HCT116 (cell line): ENCODE results near the gene DLG5. TPM values are rescaled to one million over a fixed set of nuclear protein-coding genes. Genes with fewer than 3 reads are reported as not detected.

Source experiments
- ATAC-seq: fragments of 200-7000 bp; cut with Tn5 transposase; 2 replicates; pipeline ENCODE4 v1.9.1; 2020; ENCODE audit warnings: mild to moderate bottlenecking, moderate library complexity
- BruUV-seq: library from RNA; stranded (reverse); fragments of 400-500 nt; replicated peaks from 2 replicates; lab custom pipeline; 2021; lab: Mats Ljungman, UMichigan
- CTCF ChIA-PET: fragments of 300-600 bp; sonication (Branson Sonifier 250); formaldehyde crosslinking; loops from one replicate; lab custom pipeline; 2021; ENCODE audit warnings: antibody characterized with exemption; lab: Charles Lee
- POLR2A ChIA-PET: fragments of 300-600, 350-600 bp; sonication (Branson Sonifier 250); formaldehyde crosslinking; loops from one replicate; lab custom pipeline; 2021; ENCODE audit warnings: antibody characterized with exemption; lab: Charles Lee
- RAD21 ChIA-PET, 2 experiments: fragments of 300-600 bp; sonication (Branson Sonifier 250); formaldehyde crosslinking; loops; one replicate each; lab custom pipeline; 2023; ENCODE audit warnings: low total read pairs in 2 of 2; ENCODE audit not compliant: uncharacterized antibody in 2 of 2, unreplicated experiment in 2 of 2, low non-redundant PET in 1 of 2; lab: Charles Lee
- DNase-seq: peaks from one replicate; pipeline ENCODE4 v3.0.0-alpha.2; 2010; ENCODE audit warnings: low read depth, low spot score
- H2AFZ ChIP-seq: fragments of 200-600 bp; shearing (Covaris generic), sonication (generic); 2 replicates; pipeline ENCODE4 v1.6.1; 2017; ENCODE audit warnings: low read depth, mixed run types, mixed read lengths, antibody characterized with exemption, low read length; ENCODE audit not compliant: poor library complexity, severe bottlenecking
- H3K27ac ChIP-seq: 2 replicates; pipeline ENCODE4 v1.5.1; 2012; ENCODE audit warnings: low read depth, low read length
- H3K27me3 ChIP-seq: fragments of 200-600 bp; sonication (generic); 2 replicates; pipeline ENCODE4 v1.6.1; 2016; ENCODE audit warnings: mixed run types, low read length, mixed read lengths; ENCODE audit not compliant: insufficient read depth
- H3K36me3 ChIP-seq, 2 experiments: fragments of 200-500 bp in 1 of 2; fragments of 200-600 bp in 1 of 2; sonication (Bioruptor generic) in 1 of 2; sonication (generic) in 1 of 2; 2 replicates each; pipeline versions ENCODE4 v1.5.1 to v1.6.1; 2014 to 2016; ENCODE audit warnings: low read length in 2 of 2, inconsistent platforms in 1 of 2, mixed read lengths in 1 of 2, mixed run types in 1 of 2; ENCODE audit not compliant: insufficient read depth in 2 of 2, control insufficient read depth in 1 of 2
- H3K4me1 ChIP-seq, 2 experiments: fragments of 200-600 bp in 1 of 2; sonication (generic) in 1 of 2; 2 replicates each; pipeline versions ENCODE4 v1.5.1 to v1.6.1; 2012 to 2017; ENCODE audit warnings: low read length in 2 of 2, inconsistent platforms in 1 of 2, mild to moderate bottlenecking in 1 of 2, mixed read lengths in 1 of 2, mixed run types in 1 of 2, moderate library complexity in 1 of 2; ENCODE audit not compliant: insufficient read depth in 2 of 2, control insufficient read depth in 1 of 2
- H3K4me2 ChIP-seq: fragments of 200-600 bp; sonication (generic); 2 replicates; pipeline ENCODE4 v1.6.1; 2017; ENCODE audit warnings: mixed run types, low read length, mixed read lengths
- H3K4me3 ChIP-seq, 2 experiments: fragments of 200-600 bp in 1 of 2; sonication (generic) in 1 of 2; replicated peaks in 1 of 2; 2 replicates each; pipeline ENCODE4 v1.5.1; 2011 to 2016; ENCODE audit warnings: low read length in 2 of 2, control low read depth in 1 of 2, low read depth in 1 of 2, mild to moderate bottlenecking in 1 of 2, mixed read lengths in 1 of 2, mixed run types in 1 of 2
- H3K79me2 ChIP-seq: fragments of 200-600 bp; sonication (generic); 2 replicates; pipeline ENCODE4 v1.6.1; 2017; ENCODE audit warnings: mild to moderate bottlenecking, mixed run types, low read length, moderate library complexity, mixed read lengths; ENCODE audit not compliant: insufficient read depth
- H3K9ac ChIP-seq: fragments of 200-600 bp; sonication (generic); 2 replicates; pipeline ENCODE4 v1.6.1; 2016; ENCODE audit warnings: low read length, mixed read lengths
- H3K9me2 ChIP-seq: fragments of 200-600 bp; sonication (generic), shearing (Covaris generic); 2 replicates; pipeline ENCODE4 v1.6.1; 2017; ENCODE audit warnings: mixed run types, mild to moderate bottlenecking, moderate library complexity; ENCODE audit not compliant: insufficient read depth
- H3K9me3 ChIP-seq, 2 experiments: fragments of 200-500 bp in 1 of 2; fragments of 200-600 bp in 1 of 2; sonication (Bioruptor generic) in 1 of 2; sonication (generic) in 1 of 2; 2 replicates each; pipeline ENCODE4 v1.6.1; 2014 to 2017; ENCODE audit warnings: low read length in 2 of 2, mixed read lengths in 2 of 2, inconsistent platforms in 1 of 2, low read depth in 1 of 2, mild to moderate bottlenecking in 1 of 2, mixed run types in 1 of 2, moderate library complexity in 1 of 2; ENCODE audit not compliant: control insufficient read depth in 1 of 2, insufficient read depth in 1 of 2
- H4K20me1 ChIP-seq: fragments of 200-600 bp; sonication (generic), shearing (Covaris generic); 2 replicates; pipeline ENCODE4 v1.6.1; 2017; ENCODE audit warnings: mixed run types, mild to moderate bottlenecking, moderate library complexity; ENCODE audit not compliant: insufficient read depth
- CBX3 ChIP-seq: IDR thresholded peaks from 2 replicates; pipeline ENCODE4 v1.6.1; 2012; ENCODE audit warnings: low read depth
- CEBPB ChIP-seq: IDR thresholded peaks from 2 replicates; pipeline ENCODE4 v1.6.1; 2012; ENCODE audit warnings: low read depth
- EGR1 ChIP-seq: IDR thresholded peaks from 2 replicates; pipeline ENCODE4 v1.6.1; 2012; ENCODE audit warnings: low read depth
- EZH2 ChIP-seq: fragments of 200-600 bp; sonication (generic); IDR thresholded peaks from 2 replicates; pipeline ENCODE4 v1.6.1; 2017; ENCODE audit warnings: antibody characterized with exemption, mixed run types
- EZH2phosphoT487 ChIP-seq: fragments of 200-600 bp; IDR thresholded peaks from 2 replicates; pipeline ENCODE4 v1.6.1; 2018; ENCODE audit warnings: antibody characterized with exemption, borderline replicate concordance
- JUND ChIP-seq: IDR thresholded peaks from 2 replicates; pipeline ENCODE4 v1.6.1; 2012
- POLR2A ChIP-seq: IDR thresholded peaks from 2 replicates; pipeline ENCODE4 v1.7.0; 2011; ENCODE audit warnings: borderline replicate concordance; ENCODE audit not compliant: insufficient read depth, insufficient read length; ENCODE audit errors: extremely low read depth
- RAD21 ChIP-seq: IDR thresholded peaks from 2 replicates; pipeline ENCODE4 v1.6.1; 2012; ENCODE audit warnings: low read depth, mild to moderate bottlenecking
- SP1 ChIP-seq: IDR thresholded peaks from 2 replicates; pipeline ENCODE4 v1.6.1; 2012; ENCODE audit warnings: low read depth
- ZNF274 ChIP-seq: fragments of 200-500 bp; sonication (Bioruptor generic); IDR thresholded peaks from 2 replicates; pipeline ENCODE4 v1.6.1; 2014; ENCODE audit warnings: mild to moderate bottlenecking, low read depth, low read length, inconsistent platforms
- intact Hi-C: fragments of 100-400 bp; cut with micrococcal nuclease; formaldehyde crosslinking; loops from 2 replicates; pipeline ENCODE4 v1.10.0; 2022
- total RNA-seq: library from RNA; stranded (reverse); gene quantifications from one replicate; pipeline ENCODE4 v1.2.1, GENCODE V29; 2021; ENCODE audit not compliant: unreplicated experiment
- TF ChIP-seq, protein P1 (sequence below): IDR thresholded peaks from 2 replicates; pipeline ENCODE4 v1.6.1; 2011; ENCODE audit warnings: mild to moderate bottlenecking, low read length, moderate library complexity; ENCODE audit not compliant: insufficient replicate concordance; ENCODE audit errors: extremely low read depth

DLG5 gene
- total RNA-seq, 1 experiment from 2014 or later: 44.8 TPM

- Histone ChIP-seq H3K4me2 (no peak overlapping the region), H3K9ac (no peak overlapping the region), H3K36me3 (peaks cover 12 to 20% of the 10 kb centered on the region in 2 experiments; a peak in 3 of 4 replicates), H3K27me3 (no peaks in the 10 kb centered on the region), H3K9me2 (no peaks in the 10 kb centered on the region), H2AFZ (no peak overlapping the region), H3K79me2 (no peaks in the 10 kb centered on the region), H3K4me3 (no peak overlapping the region), H3K4me1 (no peaks in the 10 kb centered on the region), H3K27ac (no peak overlapping the region), H4K20me1 (no peaks in the 10 kb centered on the region), H3K9me3 (no peaks in the 10 kb centered on the region)
- no peak for TF ChIP-seq JUND
- no peak for TF ChIP-seq POLR2A
- TF ChIP-seq, protein P1, sequence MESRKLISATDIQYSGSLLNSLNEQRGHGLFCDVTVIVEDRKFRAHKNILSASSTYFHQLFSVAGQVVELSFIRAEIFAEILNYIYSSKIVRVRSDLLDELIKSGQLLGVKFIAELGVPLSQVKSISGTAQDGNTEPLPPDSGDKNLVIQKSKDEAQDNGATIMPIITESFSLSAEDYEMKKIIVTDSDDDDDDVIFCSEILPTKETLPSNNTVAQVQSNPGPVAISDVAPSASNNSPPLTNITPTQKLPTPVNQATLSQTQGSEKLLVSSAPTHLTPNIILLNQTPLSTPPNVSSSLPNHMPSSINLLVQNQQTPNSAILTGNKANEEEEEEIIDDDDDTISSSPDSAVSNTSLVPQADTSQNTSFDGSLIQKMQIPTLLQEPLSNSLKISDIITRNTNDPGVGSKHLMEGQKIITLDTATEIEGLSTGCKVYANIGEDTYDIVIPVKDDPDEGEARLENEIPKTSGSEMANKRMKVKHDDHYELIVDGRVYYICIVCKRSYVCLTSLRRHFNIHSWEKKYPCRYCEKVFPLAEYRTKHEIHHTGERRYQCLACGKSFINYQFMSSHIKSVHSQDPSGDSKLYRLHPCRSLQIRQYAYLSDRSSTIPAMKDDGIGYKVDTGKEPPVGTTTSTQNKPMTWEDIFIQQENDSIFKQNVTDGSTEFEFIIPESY: no peak
- TF ChIP-seq CBX3: no peak
- no peak for TF ChIP-seq RAD21
- TF ChIP-seq ZNF274: no peak
- TF ChIP-seq SP1: no peak
- no peak for TF ChIP-seq CEBPB
- no peak for TF ChIP-seq EGR1
- TF ChIP-seq EZH2phosphoT487: no peak
- TF ChIP-seq EZH2: no peak
- CTCF ChIA-PET: no interaction called here
- ATAC-seq (no peak), DNase-seq (no peak)
- RAD21 ChIA-PET: no interaction called here
- POLR2A ChIA-PET: no interaction called here
- no TSS peak for BruUV-seq
- intact Hi-C loops: no loop called here
Observed at GRCh38 chr10:77820349-77820748, 106.2 kb downstream of the DLG5 start.
